OCI-LY1 (cell line): ENCODE results near the gene ARFGAP3.

Experiments used
- H2AFZ ChIP-seq: fragments of 200-600 bp; sonication (generic), shearing (Covaris generic); 2 replicates; pipeline ENCODE4 v1.6.0; 2014; ENCODE audit warnings: antibody characterized with exemption, mild to moderate bottlenecking, low read length
- H3F3A ChIP-seq: fragments of 200-600 bp; sonication (generic), shearing (Covaris generic); 2 replicates; pipeline ENCODE4 v1.6.0; 2014; ENCODE audit warnings: mild to moderate bottlenecking, antibody characterized with exemption, low read length, moderate library complexity; ENCODE audit not compliant: insufficient read depth
- H3K27ac ChIP-seq: fragments of 200-600 bp; sonication (generic); 2 replicates; pipeline ENCODE4 v1.5.1; 2014; ENCODE audit warnings: low read length, mixed run types, mild to moderate bottlenecking, low read depth; ENCODE audit not compliant: poor library complexity, severe bottlenecking
- H3K27me3 ChIP-seq: fragments of 200-600 bp; sonication (generic); 2 replicates; pipeline ENCODE4 v1.6.0; 2014; ENCODE audit warnings: antibody characterized with exemption, mild to moderate bottlenecking, low read length, moderate library complexity; ENCODE audit not compliant: insufficient read depth
- H3K36me3 ChIP-seq: fragments of 200-600 bp; sonication (generic); 2 replicates; pipeline ENCODE4 v1.6.1; 2014; ENCODE audit warnings: mild to moderate bottlenecking, antibody characterized with exemption, low read length, moderate library complexity, mixed read lengths; ENCODE audit not compliant: insufficient read depth
- H3K4me1 ChIP-seq: fragments of 200-600 bp; sonication (generic); 2 replicates; pipeline ENCODE4 v1.5.1; 2014; ENCODE audit warnings: mild to moderate bottlenecking, low read length, moderate library complexity; ENCODE audit not compliant: insufficient read depth, severe bottlenecking
- H3K4me2 ChIP-seq: fragments of 200-600 bp; sonication (generic), shearing (Covaris generic); 2 replicates; pipeline ENCODE4 v1.6.1; 2014; ENCODE audit warnings: low read length
- H3K4me3 ChIP-seq: fragments of 200-600 bp; sonication (generic); 2 replicates; pipeline ENCODE4 v1.5.1; 2014; ENCODE audit warnings: low read length, low read depth, mild to moderate bottlenecking, mixed read lengths; ENCODE audit not compliant: poor library complexity, severe bottlenecking
- H3K79me2 ChIP-seq: fragments of 200-600 bp; shearing (Covaris generic); 2 replicates; pipeline ENCODE4 v1.6.1; 2016; ENCODE audit warnings: mixed run types, low read length, mixed read lengths; ENCODE audit not compliant: insufficient read depth
- H3K9ac ChIP-seq: fragments of 200-600 bp; sonication (generic), shearing (Covaris generic); 2 replicates; pipeline ENCODE4 v1.6.1; 2014; ENCODE audit warnings: mild to moderate bottlenecking, low read length, mixed read lengths
- H3K9me2 ChIP-seq: fragments of 200-600 bp; sonication (generic), shearing (Covaris generic); 2 replicates; pipeline ENCODE4 v1.6.1; 2014; ENCODE audit warnings: low read depth, mild to moderate bottlenecking, low read length, mixed read lengths
- H3K9me3 ChIP-seq: fragments of 200-600 bp; shearing (Covaris generic); 2 replicates; pipeline ENCODE4 v1.6.1; 2014; ENCODE audit warnings: low read length, mixed read lengths
- H4K20me1 ChIP-seq: fragments of 200-600 bp; sonication (generic), shearing (Covaris generic); 2 replicates; pipeline ENCODE4 v1.6.0; 2016; ENCODE audit warnings: mild to moderate bottlenecking, low read length; ENCODE audit not compliant: insufficient read depth
- EZH2 ChIP-seq: fragments of 200-600 bp; sonication (generic), shearing (Covaris generic); IDR thresholded peaks from 2 replicates; pipeline ENCODE4 v1.8.0; 2017; ENCODE audit warnings: borderline replicate concordance, mixed run types, mild to moderate bottlenecking, antibody characterized with exemption, low read length, moderate library complexity, mixed read lengths
- TF ChIP-seq, protein P1 (sequence below): fragments of 200-600 bp; sonication (generic), shearing (Covaris generic); IDR thresholded peaks from 2 replicates; pipeline ENCODE4 v1.5.1; 2017; ENCODE audit warnings: mild to moderate bottlenecking, antibody characterized with exemption, low read length, moderate library complexity, mixed read lengths

ARFGAP3 gene

GRCh38 chr22:42891696-42892095 lies 34.6 kb upstream of the ARFGAP3 start:
- no peak for TF ChIP-seq EZH2
- TF ChIP-seq, protein P1, sequence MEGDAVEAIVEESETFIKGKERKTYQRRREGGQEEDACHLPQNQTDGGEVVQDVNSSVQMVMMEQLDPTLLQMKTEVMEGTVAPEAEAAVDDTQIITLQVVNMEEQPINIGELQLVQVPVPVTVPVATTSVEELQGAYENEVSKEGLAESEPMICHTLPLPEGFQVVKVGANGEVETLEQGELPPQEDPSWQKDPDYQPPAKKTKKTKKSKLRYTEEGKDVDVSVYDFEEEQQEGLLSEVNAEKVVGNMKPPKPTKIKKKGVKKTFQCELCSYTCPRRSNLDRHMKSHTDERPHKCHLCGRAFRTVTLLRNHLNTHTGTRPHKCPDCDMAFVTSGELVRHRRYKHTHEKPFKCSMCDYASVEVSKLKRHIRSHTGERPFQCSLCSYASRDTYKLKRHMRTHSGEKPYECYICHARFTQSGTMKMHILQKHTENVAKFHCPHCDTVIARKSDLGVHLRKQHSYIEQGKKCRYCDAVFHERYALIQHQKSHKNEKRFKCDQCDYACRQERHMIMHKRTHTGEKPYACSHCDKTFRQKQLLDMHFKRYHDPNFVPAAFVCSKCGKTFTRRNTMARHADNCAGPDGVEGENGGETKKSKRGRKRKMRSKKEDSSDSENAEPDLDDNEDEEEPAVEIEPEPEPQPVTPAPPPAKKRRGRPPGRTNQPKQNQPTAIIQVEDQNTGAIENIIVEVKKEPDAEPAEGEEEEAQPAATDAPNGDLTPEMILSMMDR, result no peak
- H3K27me3 ChIP-seq, result no peaks in the 10 kb centered on the region
- no peak overlapping the region for H3K27ac ChIP-seq
- no peaks in the 10 kb centered on the region for H3K79me2 ChIP-seq
- no peak overlapping the region for H3K4me2 ChIP-seq
- no peaks in the 10 kb centered on the region for H3K9me2 ChIP-seq
- no peak overlapping the region for H2AFZ ChIP-seq
- no peak overlapping the region for H3K9ac ChIP-seq
- H3K36me3 ChIP-seq, result no peaks in the 10 kb centered on the region
- H3K4me1 ChIP-seq, result peaks cover 22% of the 10 kb centered on the region
- H3K4me3 ChIP-seq, result no peak overlapping the region
- no peaks in the 10 kb centered on the region for H3K9me3 ChIP-seq
- H4K20me1 ChIP-seq, result no peaks in the 10 kb centered on the region
- no peaks in the 10 kb centered on the region for H3F3A ChIP-seq

GRCh38 chr22:42891008-42891407 lies 33.9 kb upstream of the ARFGAP3 start:
- Histone ChIP-seq H2AFZ (no peak overlapping the region), H3K36me3 (no peaks in the 10 kb centered on the region), H3K27me3 (no peaks in the 10 kb centered on the region), H4K20me1 (no peaks in the 10 kb centered on the region), H3K4me2 (no peak overlapping the region), H3K9me2 (no peaks in the 10 kb centered on the region), H3K9me3 (no peaks in the 10 kb centered on the region), H3F3A (no peaks in the 10 kb centered on the region), H3K4me3 (no peak overlapping the region), H3K79me2 (no peaks in the 10 kb centered on the region), H3K27ac (no peak overlapping the region), H3K9ac (no peak overlapping the region), H3K4me1 (peaks cover 22% of the 10 kb centered on the region)
- TF ChIP-seq, protein P1, result no peak
- TF ChIP-seq EZH2, result no peak

- Histone ChIP-seq H3K27ac (no peak overlapping the region), H3K4me3 (no peak overlapping the region), H2AFZ (no peak overlapping the region), H3K9me3 (no peaks in the 10 kb centered on the region), H4K20me1 (no peaks in the 10 kb centered on the region), H3K4me1 (peaks cover 10% of the 10 kb centered on the region), H3K9me2 (no peaks in the 10 kb centered on the region), H3K9ac (no peak overlapping the region), H3K36me3 (no peaks in the 10 kb centered on the region), H3K79me2 (no peaks in the 10 kb centered on the region), H3F3A (no peaks in the 10 kb centered on the region), H3K27me3 (no peaks in the 10 kb centered on the region), H3K4me2 (no peak overlapping the region)
- TF ChIP-seq EZH2, result no peak
- TF ChIP-seq, protein P1, result no peak
Measured at GRCh38 chr22:42889304-42889703, 32.2 kb upstream of the ARFGAP3 start.
